Measurements from ENCODE around the gene CACNA1H. TPM values are rescaled to one million over a fixed set of nuclear protein-coding genes. Genes with fewer than 3 reads are reported as not detected.

CACNA1H gene
- total RNA-seq, 1 donor from 2014 or later: under 0.01 TPM

- no peak for DNase-seq (ENCODE audit: low read depth in 2 of 2)
Observed at GRCh38 chr16:1157639-1158455, 4.9 kb downstream of the CACNA1H start.

- no peak for DNase-seq (ENCODE audit: low read depth in 2 of 2)
Observed at GRCh38 chr16:1158456-1159324, 5.8 kb downstream of the CACNA1H start.

GRCh38 chr16:1159325-1159972, 6.5 kb downstream of the CACNA1H start:
- DNase-seq (ENCODE audit: low read depth in 2 of 2): no peak

GRCh38 chr16:1159973-1160772, 7.3 kb downstream of the CACNA1H start:
- no peak for DNase-seq (ENCODE audit: low read depth in 2 of 2)

- DNase-seq (ENCODE audit: low read depth in 2 of 2): no peak
Observed at GRCh38 chr16:1160773-1161348, 8.0 kb downstream of the CACNA1H start.

GRCh38 chr16:1162701-1163566, 10.0 kb downstream of the CACNA1H start:
- no peak for DNase-seq (ENCODE audit: low read depth in 2 of 2)

- DNase-seq (ENCODE audit: low read depth in 2 of 2): no peak
Observed at GRCh38 chr16:1163567-1164055, 10.7 kb downstream of the CACNA1H start.

- no peak for DNase-seq (ENCODE audit: low read depth in 2 of 2)
Observed at GRCh38 chr16:1164382-1164781, 11.5 kb downstream of the CACNA1H start.

GRCh38 chr16:1164975-1165374, 12.1 kb downstream of the CACNA1H start:
- DNase-seq (ENCODE audit: low read depth in 2 of 2): no peak

- DNase-seq (ENCODE audit: low read depth in 2 of 2): no peak
Observed at GRCh38 chr16:1165511-1165910, 12.6 kb downstream of the CACNA1H start.

- no peak for DNase-seq (ENCODE audit: low read depth in 2 of 2)
Observed at GRCh38 chr16:1167276-1168107, 14.6 kb downstream of the CACNA1H start.

- DNase-seq (ENCODE audit: low read depth in 2 of 2): no peak
Observed at GRCh38 chr16:1168837-1169236, 15.9 kb downstream of the CACNA1H start.

- no peak for DNase-seq (ENCODE audit: low read depth in 2 of 2)
Observed at GRCh38 chr16:1169285-1170075, 16.6 kb downstream of the CACNA1H start.

- no peak for DNase-seq (ENCODE audit: low read depth in 2 of 2)
Observed at GRCh38 chr16:1170076-1170418, 17.1 kb downstream of the CACNA1H start.

- no peak for DNase-seq (ENCODE audit: low read depth in 2 of 2)
Observed at GRCh38 chr16:1171001-1171400, 18.1 kb downstream of the CACNA1H start.

- no peak for DNase-seq (ENCODE audit: low read depth in 2 of 2)
Observed at GRCh38 chr16:1171854-1172428, 19.0 kb downstream of the CACNA1H start.

GRCh38 chr16:1172651-1173050, 19.7 kb downstream of the CACNA1H start:
- no peak for DNase-seq (ENCODE audit: low read depth in 2 of 2)

Data from dermis microvascular lymphatic vessel endothelial cell (primary cell).